ENCODE data around the gene E4F1. TPM values are rescaled to one million over a fixed set of nuclear protein-coding genes. Genes with fewer than 3 reads are reported as not detected.

Gene E4F1
- total and polyA plus RNA-seq, 10 of the 15 experiments (the other 5 are each of a cell fraction or from before 2014, with no cell fraction given) = 0.23 to 36.5 (median 14.5) TPM

DNA sequence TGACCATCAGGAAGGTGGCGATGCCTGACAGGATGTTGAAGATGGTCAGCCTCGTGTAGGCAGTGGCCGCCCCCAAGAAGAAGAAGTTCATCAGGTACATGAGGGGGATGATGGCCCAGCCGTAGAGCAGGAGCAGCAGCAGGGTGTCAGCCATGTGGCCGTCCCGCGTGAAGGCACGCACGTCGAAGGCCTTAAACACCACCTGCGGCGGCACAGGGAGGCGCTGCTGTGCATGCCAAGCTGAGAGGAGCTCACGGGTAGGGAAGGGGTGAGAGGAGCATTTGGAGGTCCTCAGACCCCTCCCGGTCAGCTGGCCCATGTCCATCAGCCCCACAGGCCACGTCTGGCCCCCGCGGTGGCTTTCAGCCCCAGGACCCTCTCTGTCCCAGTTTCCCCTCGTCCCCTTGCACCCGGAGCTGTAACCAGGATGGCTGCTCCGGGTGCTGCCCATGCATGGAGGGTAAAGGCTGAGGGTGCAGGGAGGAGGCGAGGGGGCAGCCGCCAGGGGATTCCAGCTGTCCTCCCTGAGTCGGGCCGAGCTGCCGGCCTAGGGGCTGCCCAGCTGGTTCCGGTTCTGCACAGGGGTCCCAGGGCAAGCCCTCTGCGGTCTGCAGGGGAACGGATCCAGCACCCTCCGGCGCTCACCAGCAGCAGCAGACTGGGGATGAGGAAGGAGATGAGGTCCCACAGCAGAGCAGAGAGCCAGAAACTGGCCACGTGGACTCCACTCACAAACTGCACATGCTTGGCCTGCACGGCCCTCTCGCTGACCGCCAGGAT, 61.6 kb downstream of the E4F1 start:
- Histone ChIP-seq H3K27me3 (replicated peaks in 1 of 2; ENCODE audit: control insufficient read depth in 2 of 2, insufficient read depth in 2 of 2, low read length in 1 of 2) (no peaks in the 10 kb centered on the region; a peak in 1 of 4 replicates), H3K4me3 (no peak overlapping the region), H3K36me3 (ENCODE audit: control insufficient read depth in 2 of 2, insufficient read depth in 2 of 2, low read length in 1 of 2) (no peaks in the 10 kb centered on the region), H3K27ac (ENCODE audit: control insufficient read depth, insufficient read depth) (no peak overlapping the region), H2AFZ (ENCODE audit: control insufficient read depth, low read depth, low read length) (no peak overlapping the region), H3K79me2 (ENCODE audit: control insufficient read depth, insufficient read depth, low read length) (no peaks in the 10 kb centered on the region), H3K9me3 (replicated peaks; ENCODE audit: control insufficient read depth, insufficient read depth, low read length) (no peaks in the 10 kb centered on the region), H3K4me2 (ENCODE audit: control insufficient read depth, insufficient read depth) (no peak overlapping the region), H3K9ac (ENCODE audit: control insufficient read depth, insufficient read depth, low read length) (no peak overlapping the region), H4K20me1 (ENCODE audit: control insufficient read depth, insufficient read depth) (no peaks in the 10 kb centered on the region), H3K4me1 (ENCODE audit: control insufficient read depth, insufficient read depth, low read length) (no peaks in the 10 kb centered on the region)
- intact Hi-C loops (cut with micrococcal nuclease; ENCODE audit: unreplicated experiment) = no loop called here
- SMC1A ChIA-PET (ENCODE audit: uncharacterized antibody, unreplicated experiment) = no interaction called here
- no peak for FAIRE-seq
- CTCF ChIA-PET = no interaction called here
- RAD21 ChIA-PET (ENCODE audit: unreplicated experiment) = no interaction called here
- no TSS peak for BruUV-seq (replicated peaks)
- DNase-seq (ENCODE audit: low read depth, low spot score) = no peak
- in situ Hi-C loops (cut with MboI) = no loop called here
- WGBS (ENCODE audit: insufficient coverage, insufficient replicate concordance, low lambda C conversion rate, missing lambda C conversion rate) = 79% methylated on average over 35 of the region's 35 CpGs
- TF ChIP-seq CBFB (IDR thresholded peaks at IDR 0.05; ENCODE audit: low read depth) (no peak), GABPA (IDR thresholded peaks at IDR 0.05; ENCODE audit: low read depth) (no peak), FOXK2 (IDR thresholded peaks at IDR 0.05) (no peak), RFX5 (IDR thresholded peaks at IDR 0.05; ENCODE audit: low read depth, low read length) (no peak)
- POLR2A ChIA-PET = interaction anchor here (0.8 kb wide), 1 partner anchor 9 kb away, joined by 3 read pairs; no protein-coding TSS in a partner anchor
- ATAC-seq = no peak

MicroRNA genes within 50 kb of the gene (microRNA counts, 767-probe panel; counts per million panel counts)
- 55.3 counts per million for microRNA hsa-miR-940

Small RNA genes lying within 50 kb of the gene (microRNA-seq; reads per million reads assigned to microRNA genes)
- gene MIR3677 = 1.5 reads per million
- gene MIR4717 = not detected

Small RNA genes lying within 50 kb of the gene (small RNA-seq; reads per million reads assigned to genes)
- gene MIR3677 (0.23 reads per million), gene MIR4717 (not detected)

Other genes starting within 250 kb of the E4F1 start
Only the 7 nearest of the 22 such genes appear.
- 0.05 and 0.11 TPM in 2 replicates for gene CASKIN1, start 27.0 kb upstream of the E4F1 start, total RNA-seq (2014; rRNA removed)
- gene CASKIN1, start 27.0 kb upstream of the E4F1 start, total RNA-seq (2014; rRNA removed; fragmentation: Illumina TruSeq; extraction: Trizol) = not detected in 2 replicates
- 0.33 and 0.53 TPM in 2 replicates for gene CASKIN1, start 27.0 kb upstream of the E4F1 start, total RNA-seq (2021)
- 0.03 TPM in 2 replicates for gene CASKIN1, start 27.0 kb upstream of the E4F1 start, polyA plus RNA-seq (2011; rRNA removed)
- gene CASKIN1, start 27.0 kb upstream of the E4F1 start, polyA plus RNA-seq (2014; fragmentation: Illumina TruSeq; extraction: Trizol) = not detected in 2 replicates
- under 1 TPM in 1 of 2 experiments, not detected in 1; 0.08 TPM for gene CASKIN1, start 27.0 kb upstream of the E4F1 start, polyA plus RNA-seq (2014; fragmentation: Nextera tagmentation; extraction: Ambion mirVana)
- 0.15 and 0.32 TPM in 2 replicates for gene CASKIN1, start 27.0 kb upstream of the E4F1 start, polyA plus RNA-seq (2014; rRNA removed)
- gene CASKIN1, start 27.0 kb upstream of the E4F1 start, polyA plus RNA-seq (2016; fragmentation: Nextera tagmentation; extraction: Ambion mirVana) = not detected
- gene MLST8, start 18.1 kb upstream of the E4F1 start, total RNA-seq (2014; rRNA removed) = 72.0 and 80.9 TPM in 2 replicates
- 9.8 and 11.0 TPM in 2 replicates for gene MLST8, start 18.1 kb upstream of the E4F1 start, total RNA-seq (2014; rRNA removed; fragmentation: Illumina TruSeq; extraction: Trizol)
- 73.7 and 75.4 TPM in 2 replicates for gene MLST8, start 18.1 kb upstream of the E4F1 start, total RNA-seq (2021)
- gene MLST8, start 18.1 kb upstream of the E4F1 start, polyA plus RNA-seq (2011; rRNA removed) = 22.4 and 53.0 TPM in 2 replicates
- 5.7 and 29.1 TPM in 2 replicates for gene MLST8, start 18.1 kb upstream of the E4F1 start, polyA plus RNA-seq (2014; fragmentation: Illumina TruSeq; extraction: Trizol)
- gene MLST8, start 18.1 kb upstream of the E4F1 start, polyA plus RNA-seq (2014; fragmentation: Nextera tagmentation; extraction: Ambion mirVana) = 1 to 10 TPM; 1.0 to 6.3 TPM
- gene MLST8, start 18.1 kb upstream of the E4F1 start, polyA plus RNA-seq (2014; rRNA removed) = 114 and 124 TPM in 2 replicates
- gene MLST8, start 18.1 kb upstream of the E4F1 start, polyA plus RNA-seq (2016; fragmentation: Nextera tagmentation; extraction: Ambion mirVana) = 100 to 1,000 TPM; 111 to 114 TPM
- gene BRICD5, start 12.7 kb upstream of the E4F1 start, total RNA-seq (2014; rRNA removed) = 9.1 and 9.6 TPM in 2 replicates
- 1.5 and 2.7 TPM in 2 replicates for gene BRICD5, start 12.7 kb upstream of the E4F1 start, total RNA-seq (2014; rRNA removed; fragmentation: Illumina TruSeq; extraction: Trizol)
- 5.3 and 5.8 TPM in 2 replicates for gene BRICD5, start 12.7 kb upstream of the E4F1 start, total RNA-seq (2021)
- 0.66 and 1.5 TPM in 2 replicates for gene BRICD5, start 12.7 kb upstream of the E4F1 start, polyA plus RNA-seq (2011; rRNA removed)
- gene BRICD5, start 12.7 kb upstream of the E4F1 start, polyA plus RNA-seq (2014; fragmentation: Illumina TruSeq; extraction: Trizol) = 1.5 TPM in 1 of 2 replicates, not detected in the other
- gene BRICD5, start 12.7 kb upstream of the E4F1 start, polyA plus RNA-seq (2014; fragmentation: Nextera tagmentation; extraction: Ambion mirVana) = under 1 TPM in 1 of 2 experiments, not detected in 1; 0.58 TPM
- gene BRICD5, start 12.7 kb upstream of the E4F1 start, polyA plus RNA-seq (2014; rRNA removed) = 7.5 and 11.6 TPM in 2 replicates
- gene BRICD5, start 12.7 kb upstream of the E4F1 start, polyA plus RNA-seq (2016; fragmentation: Nextera tagmentation; extraction: Ambion mirVana) = 1 to 10 TPM in 1 of 2 experiments, under 1 TPM in 1; 0.84 to 1.1 TPM
- gene PGP, start 8.8 kb upstream of the E4F1 start, total RNA-seq (2014; rRNA removed) = 22.4 and 25.4 TPM in 2 replicates
- gene PGP, start 8.8 kb upstream of the E4F1 start, total RNA-seq (2014; rRNA removed; fragmentation: Illumina TruSeq; extraction: Trizol) = 9.4 and 10.8 TPM in 2 replicates
- 25.7 and 26.1 TPM in 2 replicates for gene PGP, start 8.8 kb upstream of the E4F1 start, total RNA-seq (2021)
- gene PGP, start 8.8 kb upstream of the E4F1 start, polyA plus RNA-seq (2011; rRNA removed) = 4.1 and 6.4 TPM in 2 replicates
- gene PGP, start 8.8 kb upstream of the E4F1 start, polyA plus RNA-seq (2014; fragmentation: Illumina TruSeq; extraction: Trizol) = 2.2 and 5.6 TPM in 2 replicates
- 1 to 10 TPM in 1 of 2 experiments, under 1 TPM in 1; 0.42 to 5.0 TPM for gene PGP, start 8.8 kb upstream of the E4F1 start, polyA plus RNA-seq (2014; fragmentation: Nextera tagmentation; extraction: Ambion mirVana)
- gene PGP, start 8.8 kb upstream of the E4F1 start, polyA plus RNA-seq (2014; rRNA removed) = 28.0 and 34.9 TPM in 2 replicates
- gene PGP, start 8.8 kb upstream of the E4F1 start, polyA plus RNA-seq (2016; fragmentation: Nextera tagmentation; extraction: Ambion mirVana) = 10 to 100 TPM; 13.4 to 25.4 TPM
- 0.71 and 1.2 TPM in 2 replicates for gene DNASE1L2, start 12.9 kb downstream of the E4F1 start, total RNA-seq (2014; rRNA removed)
- gene DNASE1L2, start 12.9 kb downstream of the E4F1 start, total RNA-seq (2014; rRNA removed; fragmentation: Illumina TruSeq; extraction: Trizol) = 0.22 and 0.23 TPM in 2 replicates
- 0.93 and 1.5 TPM in 2 replicates for gene DNASE1L2, start 12.9 kb downstream of the E4F1 start, total RNA-seq (2021)
- 0.36 and 0.76 TPM in 2 replicates for gene DNASE1L2, start 12.9 kb downstream of the E4F1 start, polyA plus RNA-seq (2011; rRNA removed)
- gene DNASE1L2, start 12.9 kb downstream of the E4F1 start, polyA plus RNA-seq (2014; fragmentation: Illumina TruSeq; extraction: Trizol) = 0.06 TPM in 1 of 2 replicates, not detected in the other
- under 1 TPM; 0.10 to 0.13 TPM for gene DNASE1L2, start 12.9 kb downstream of the E4F1 start, polyA plus RNA-seq (2014; fragmentation: Nextera tagmentation; extraction: Ambion mirVana)
- 0.79 and 1.7 TPM in 2 replicates for gene DNASE1L2, start 12.9 kb downstream of the E4F1 start, polyA plus RNA-seq (2014; rRNA removed)
- gene DNASE1L2, start 12.9 kb downstream of the E4F1 start, polyA plus RNA-seq (2016; fragmentation: Nextera tagmentation; extraction: Ambion mirVana) = under 1 TPM; 0.20 to 0.36 TPM
- 40.3 and 55.7 TPM in 2 replicates for gene ECI1, start 28.0 kb downstream of the E4F1 start, total RNA-seq (2014; rRNA removed)
- 12.7 and 13.5 TPM in 2 replicates for gene ECI1, start 28.0 kb downstream of the E4F1 start, total RNA-seq (2014; rRNA removed; fragmentation: Illumina TruSeq; extraction: Trizol)
- 61.0 and 62.1 TPM in 2 replicates for gene ECI1, start 28.0 kb downstream of the E4F1 start, total RNA-seq (2021)
- 18.1 and 35.8 TPM in 2 replicates for gene ECI1, start 28.0 kb downstream of the E4F1 start, polyA plus RNA-seq (2011; rRNA removed)
- 1.7 and 7.2 TPM in 2 replicates for gene ECI1, start 28.0 kb downstream of the E4F1 start, polyA plus RNA-seq (2014; fragmentation: Illumina TruSeq; extraction: Trizol)
- gene ECI1, start 28.0 kb downstream of the E4F1 start, polyA plus RNA-seq (2014; fragmentation: Nextera tagmentation; extraction: Ambion mirVana) = 10 to 100 TPM in 1 of 2 experiments, 1 to 10 TPM in 1; 2.2 to 13.8 TPM
- gene ECI1, start 28.0 kb downstream of the E4F1 start, polyA plus RNA-seq (2014; rRNA removed) = 65.2 and 71.9 TPM in 2 replicates
- gene ECI1, start 28.0 kb downstream of the E4F1 start, polyA plus RNA-seq (2016; fragmentation: Nextera tagmentation; extraction: Ambion mirVana) = 10 to 100 TPM; 12.7 to 82.1 TPM
- gene RNPS1, start 44.5 kb downstream of the E4F1 start, total RNA-seq (2014; rRNA removed) = 169 and 185 TPM in 2 replicates
- gene RNPS1, start 44.5 kb downstream of the E4F1 start, total RNA-seq (2014; rRNA removed; fragmentation: Illumina TruSeq; extraction: Trizol) = 125 and 137 TPM in 2 replicates
- gene RNPS1, start 44.5 kb downstream of the E4F1 start, total RNA-seq (2021) = 246 and 258 TPM in 2 replicates
- 96.9 and 128 TPM in 2 replicates for gene RNPS1, start 44.5 kb downstream of the E4F1 start, polyA plus RNA-seq (2011; rRNA removed)
- 79.8 and 192 TPM in 2 replicates for gene RNPS1, start 44.5 kb downstream of the E4F1 start, polyA plus RNA-seq (2014; fragmentation: Illumina TruSeq; extraction: Trizol)
- gene RNPS1, start 44.5 kb downstream of the E4F1 start, polyA plus RNA-seq (2014; fragmentation: Nextera tagmentation; extraction: Ambion mirVana) = 10 to 100 TPM; 38.2 to 63.5 TPM
- gene RNPS1, start 44.5 kb downstream of the E4F1 start, polyA plus RNA-seq (2014; rRNA removed) = 276 and 288 TPM in 2 replicates
- 100 to 1,000 TPM; 358 to 359 TPM for gene RNPS1, start 44.5 kb downstream of the E4F1 start, polyA plus RNA-seq (2016; fragmentation: Nextera tagmentation; extraction: Ambion mirVana)